NCI-H2029 treated with DMSO at 0.1 percent for 48 hours (cell line): ENCODE measurements around the gene DYDC2.
"Not testable (repeated sequence)": the region's sequence is repeated elsewhere in the genome, so short reads cannot be mapped to it uniquely, and the experiment has no call there.

Experiments
- DNase-seq: peaks from one replicate; lab custom pipeline; 2025; lab: John Stamatoyannopoulos, UW

The DYDC2 gene, protein sequence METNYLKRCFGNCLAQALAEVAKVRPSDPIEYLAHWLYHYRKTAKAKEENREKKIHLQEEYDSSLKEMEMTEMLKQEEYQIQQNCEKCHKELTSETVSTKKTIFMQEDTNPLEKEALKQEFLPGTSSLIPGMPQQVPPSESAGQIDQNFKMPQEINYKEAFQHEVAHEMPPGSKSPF

DNA sequence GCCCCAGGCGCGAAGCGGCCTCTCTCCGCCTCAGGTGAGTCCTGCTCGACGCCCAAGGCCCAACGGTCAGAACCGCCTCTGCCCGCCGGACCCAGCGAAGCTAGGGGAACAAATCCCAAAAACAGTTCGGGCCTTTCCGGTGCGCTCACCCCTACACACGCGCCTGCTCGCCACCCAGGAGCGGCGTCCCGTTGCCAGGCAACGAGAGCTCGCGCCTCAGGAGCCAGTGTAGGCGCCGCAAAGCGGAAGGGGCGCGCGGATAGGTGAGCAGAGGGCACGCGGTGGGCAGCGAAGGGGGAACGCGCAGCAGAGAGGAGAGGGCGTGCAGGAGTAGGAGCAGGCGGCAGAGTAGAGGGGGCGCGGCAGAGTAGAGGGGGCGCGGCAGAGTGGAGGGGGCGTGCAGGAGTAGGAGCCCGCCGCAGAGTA is at the start of gene DYDC2, which contains the start of gene DYDC1:
TSS of gene DYDC2 (plus strand) at position 219 of the 426 bp plus-strand sequence. CDS start 5,663 bp downstream, outside the sequence.
TSS of gene DYDC1 (minus strand) at position 193 of the 426 bp plus-strand sequence. CDS start 4,154 bp downstream, outside the sequence.
- DNase-seq, result no peak

DNA sequence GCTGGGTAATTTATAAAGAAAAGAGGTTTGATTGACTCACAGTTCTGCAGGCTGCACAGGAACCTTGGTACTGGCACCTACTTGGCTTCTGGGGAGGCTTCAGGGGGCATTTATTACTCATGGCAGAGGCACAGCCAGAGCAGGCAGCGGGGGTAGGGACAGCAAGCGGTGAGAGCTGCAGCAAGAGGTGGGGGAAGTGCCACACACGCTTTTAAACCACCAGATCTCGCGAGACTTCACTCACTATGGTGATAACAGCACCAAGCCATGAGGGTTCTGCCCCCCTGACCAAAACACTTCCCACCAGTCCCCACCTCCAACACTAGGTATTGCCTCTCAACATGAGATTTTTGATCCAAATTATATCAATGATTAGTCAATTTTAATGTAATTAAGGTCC is 43.1 kb upstream of the DYDC2 start:
- DNase-seq, result no peak

DNA sequence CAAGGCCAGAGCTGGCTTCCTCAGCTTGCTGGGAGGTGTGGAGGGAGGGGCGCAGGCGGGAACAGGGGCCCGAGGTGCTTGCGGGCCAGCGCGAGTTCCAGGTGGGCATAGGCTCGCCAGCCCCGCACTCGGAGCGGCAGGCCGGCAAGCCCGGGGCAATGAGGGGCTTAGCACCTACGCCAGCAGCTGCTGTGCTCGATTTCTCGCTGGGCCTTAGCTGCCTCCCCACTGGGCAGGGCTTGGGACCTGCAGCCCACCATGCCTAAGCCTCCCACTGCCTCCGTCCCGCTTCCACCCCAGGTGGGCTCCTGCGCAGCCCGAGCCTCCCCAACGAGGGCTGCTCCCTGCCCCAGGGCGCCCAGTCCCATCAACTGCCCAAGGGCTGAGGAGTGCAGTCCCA is 41.2 kb upstream of the DYDC2 start:
- no peak for DNase-seq

DNA sequence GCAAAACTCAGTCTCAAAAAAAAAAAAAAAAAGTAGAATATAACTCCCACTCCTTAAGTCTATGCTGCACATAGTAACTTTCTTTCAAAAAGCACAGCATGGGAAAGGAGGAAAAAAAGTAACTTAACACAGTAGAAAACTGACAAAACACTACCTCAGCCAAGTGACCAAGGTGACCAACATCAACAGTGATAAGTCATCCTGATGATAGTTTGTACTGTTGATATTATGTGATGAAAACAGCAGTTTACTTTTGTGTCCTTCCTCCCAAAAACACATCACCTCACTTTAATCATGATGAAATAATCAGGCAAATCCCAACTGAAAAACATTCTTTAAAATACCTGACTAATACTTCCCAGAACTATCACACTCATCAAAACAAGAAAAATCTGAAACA is 37.8 kb upstream of the DYDC2 start:
- DNase-seq, result no peak

DNA sequence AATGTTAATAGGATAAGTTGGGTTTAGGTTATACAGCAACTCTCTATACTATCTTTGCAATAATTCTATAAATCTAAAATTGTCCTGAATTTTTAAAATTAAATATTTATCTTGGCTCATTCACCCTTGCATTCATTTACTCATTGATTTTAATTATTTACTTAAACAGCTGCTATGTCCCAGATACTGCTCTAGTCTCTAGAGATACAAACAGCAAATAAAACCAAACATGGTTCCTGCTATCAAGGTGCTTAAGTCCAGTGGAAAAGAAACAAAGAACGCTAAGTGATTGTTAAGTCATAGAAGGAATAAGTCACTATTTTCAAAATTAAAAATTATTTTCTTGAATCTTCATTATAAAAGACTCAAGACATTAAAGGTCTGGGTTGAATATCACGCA is 37.3 kb upstream of the DYDC2 start:
- no peak for DNase-seq

DNA sequence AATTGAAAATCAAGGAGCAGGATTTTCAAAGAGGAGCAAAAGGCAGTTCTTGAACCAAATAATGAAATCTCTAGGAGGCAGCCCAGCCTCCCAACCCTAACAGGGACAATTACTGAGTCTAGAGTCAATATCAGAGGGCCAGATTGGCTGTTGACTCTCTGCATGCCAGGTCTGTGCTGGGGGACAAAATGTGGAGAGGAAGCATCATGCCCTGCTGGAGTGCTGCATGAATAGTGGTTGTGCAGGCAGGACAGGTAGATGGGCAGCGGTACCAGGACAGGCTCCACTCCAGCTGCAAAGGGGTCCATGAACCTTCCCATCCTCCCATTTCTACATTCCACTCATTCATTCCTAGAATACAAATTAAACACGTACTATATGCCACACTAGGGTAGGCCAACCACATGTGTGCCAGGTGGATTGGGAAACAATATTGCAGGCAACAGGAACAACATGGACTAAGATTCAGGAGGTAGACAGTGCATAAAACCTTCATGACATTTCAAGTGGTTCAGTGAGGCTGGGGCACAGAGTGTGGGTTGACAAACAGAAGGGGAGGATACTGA is 36.8 kb upstream of the DYDC2 start:
- DNase-seq, result no peak

DNA sequence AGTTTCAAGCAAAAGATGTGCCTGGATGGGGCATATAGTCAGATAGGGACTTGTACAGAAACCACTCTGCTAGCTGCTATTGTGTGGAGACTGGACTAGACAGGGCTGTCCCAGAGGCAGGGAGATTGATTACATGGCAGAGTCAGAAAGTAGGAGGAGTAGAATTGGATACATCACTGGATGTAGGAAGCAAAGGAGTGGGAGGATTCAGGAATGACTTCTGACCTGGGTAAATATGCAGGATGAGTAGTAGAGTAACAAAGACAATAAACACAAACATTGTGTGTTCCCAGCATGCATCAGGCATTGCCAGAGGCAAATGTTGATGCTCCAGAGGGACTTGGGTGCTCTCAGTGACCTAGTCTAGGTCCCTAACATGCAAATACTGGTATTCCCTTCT is 36.2 kb upstream of the DYDC2 start:
- no peak for DNase-seq

DNA sequence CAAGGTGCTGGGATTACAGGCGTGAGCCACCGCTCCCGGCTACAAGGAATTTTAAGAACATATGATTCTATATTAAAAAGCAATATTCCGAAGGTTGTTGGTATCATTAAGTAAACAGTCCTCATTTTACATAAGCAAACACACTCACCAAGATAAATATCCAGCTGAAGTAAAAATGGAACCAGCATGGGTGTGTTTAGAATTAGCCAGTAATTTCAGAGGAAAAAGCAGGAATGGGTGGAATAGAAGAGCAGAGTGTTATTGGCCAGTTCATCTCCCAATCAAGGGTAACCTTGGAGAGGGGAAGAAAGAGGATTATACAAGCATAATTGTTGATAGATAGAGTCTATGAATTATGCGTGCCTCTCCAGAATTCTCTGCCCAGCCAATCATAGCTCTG is 35.4 kb upstream of the DYDC2 start:
- no peak for DNase-seq

DNA sequence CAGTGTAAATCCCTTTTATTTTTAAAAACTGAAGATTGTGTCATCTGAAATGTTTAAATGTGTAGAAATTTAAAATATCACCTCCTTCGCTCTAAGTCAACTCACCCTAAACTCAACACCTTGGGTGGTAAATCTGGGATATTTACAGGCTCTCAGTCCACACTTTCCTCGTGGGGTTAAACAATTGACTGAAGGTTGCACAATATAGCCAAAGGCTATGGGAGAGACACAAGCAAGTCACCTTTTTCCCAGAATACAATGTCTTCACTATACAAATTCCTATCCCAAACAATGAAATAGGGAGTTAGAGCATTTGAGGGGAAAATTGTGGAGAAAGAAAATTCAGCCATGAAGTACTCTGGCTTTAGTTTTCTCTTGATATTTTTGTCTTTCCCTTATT is 34.4 kb upstream of the DYDC2 start:
- DNase-seq, result no peak

DNA sequence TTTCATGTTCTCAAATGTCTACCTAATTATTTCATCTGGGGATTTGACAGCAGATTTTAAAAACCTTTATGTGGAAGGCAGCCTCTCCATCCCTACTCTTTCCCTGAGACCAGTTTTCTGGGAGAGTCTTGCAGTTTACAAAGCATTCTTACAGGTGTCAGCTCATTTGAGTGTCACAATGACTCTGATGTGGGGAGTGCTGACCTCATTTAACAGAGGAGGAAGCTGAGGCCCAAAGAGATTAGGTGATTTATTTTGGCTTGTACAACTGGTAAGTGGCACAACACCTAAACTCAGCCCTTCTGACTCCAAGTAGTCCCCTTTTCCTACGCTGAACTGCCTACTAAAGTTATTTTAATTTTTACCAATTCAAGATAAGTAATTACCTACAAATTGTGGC is 33.9 kb upstream of the DYDC2 start:
- no peak for DNase-seq

DNA sequence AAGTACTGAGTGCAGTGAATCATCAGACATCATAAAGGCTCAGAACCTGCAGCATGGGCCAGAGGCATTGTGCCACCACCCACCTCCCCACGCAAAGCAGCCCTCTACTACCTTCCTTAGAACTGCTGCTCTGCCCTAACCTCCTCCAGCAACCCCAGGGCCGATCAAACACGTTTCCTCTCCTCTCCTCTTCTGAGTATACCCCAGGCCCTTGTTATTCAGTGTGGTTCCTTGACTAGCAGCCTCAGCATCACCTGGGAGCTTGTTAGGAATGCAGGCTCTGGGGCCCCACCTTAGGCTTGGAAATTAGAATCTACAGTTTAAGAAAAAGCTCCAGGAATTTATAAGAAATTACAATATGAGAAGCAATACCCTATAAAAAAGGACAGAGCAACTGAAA is 33.3 kb upstream of the DYDC2 start:
- no peak for DNase-seq

DNA sequence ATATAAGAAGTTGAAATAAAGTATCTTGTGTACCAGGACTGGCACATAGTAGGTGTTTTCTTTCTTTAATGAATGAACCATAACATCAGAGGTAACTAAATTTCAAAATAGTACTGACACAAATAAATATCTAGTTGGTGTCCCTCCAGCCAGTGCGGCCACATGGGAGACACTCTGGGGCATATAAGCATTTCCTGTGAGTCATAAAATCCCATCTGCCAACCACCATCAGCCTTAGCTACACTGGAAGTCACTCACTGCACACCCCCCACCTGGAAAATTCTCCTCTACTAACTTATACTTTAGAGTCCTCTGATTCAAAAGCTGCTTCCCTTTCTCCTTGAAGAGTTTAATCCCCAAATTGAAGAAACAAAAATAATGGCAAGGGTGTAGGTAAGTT is 32.5 kb upstream of the DYDC2 start:
- DNase-seq, result no peak

DNA sequence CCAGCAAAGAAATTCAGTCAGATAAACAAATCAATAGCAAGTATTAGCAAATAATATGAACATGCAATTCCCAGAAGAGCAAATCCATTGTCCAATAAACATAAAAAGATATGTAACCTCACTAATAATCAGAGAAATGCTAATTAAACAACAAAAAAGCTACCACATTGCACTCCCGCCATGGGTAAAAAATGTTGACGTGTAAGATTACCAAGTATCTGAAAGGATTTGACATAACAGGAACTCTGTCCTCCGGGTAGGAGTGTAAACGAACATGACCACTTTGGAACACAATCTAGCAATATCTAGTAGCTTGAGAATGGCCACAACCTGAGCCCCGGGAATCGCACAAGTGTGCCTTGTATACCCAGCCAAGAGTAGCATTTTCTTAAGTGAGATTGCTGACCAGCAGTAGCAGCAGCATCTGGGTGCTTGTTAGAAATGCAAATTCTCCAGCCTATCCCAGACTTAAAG is 31.7 kb upstream of the DYDC2 start:
- no peak for DNase-seq

DNA sequence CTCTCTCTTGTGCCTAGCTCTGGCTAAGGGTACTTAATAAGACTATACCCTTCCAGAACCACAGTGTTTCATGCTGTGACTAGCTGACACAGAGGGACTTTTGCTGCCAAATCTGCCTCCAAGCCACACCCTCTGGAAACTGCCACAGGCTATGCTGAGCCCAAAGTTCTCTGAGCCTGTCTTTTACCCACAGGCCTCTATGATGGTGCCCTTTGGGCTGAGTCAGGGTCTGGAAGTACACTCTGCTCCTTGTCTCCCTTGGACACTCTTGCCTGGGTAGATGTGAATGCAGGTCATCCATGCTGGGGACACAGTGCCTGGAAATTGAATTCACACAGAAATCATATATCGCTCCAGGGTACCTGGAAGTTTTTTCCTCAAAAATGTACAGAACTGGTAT is 22.6 kb upstream of the DYDC2 start:
- no peak for DNase-seq

DNA sequence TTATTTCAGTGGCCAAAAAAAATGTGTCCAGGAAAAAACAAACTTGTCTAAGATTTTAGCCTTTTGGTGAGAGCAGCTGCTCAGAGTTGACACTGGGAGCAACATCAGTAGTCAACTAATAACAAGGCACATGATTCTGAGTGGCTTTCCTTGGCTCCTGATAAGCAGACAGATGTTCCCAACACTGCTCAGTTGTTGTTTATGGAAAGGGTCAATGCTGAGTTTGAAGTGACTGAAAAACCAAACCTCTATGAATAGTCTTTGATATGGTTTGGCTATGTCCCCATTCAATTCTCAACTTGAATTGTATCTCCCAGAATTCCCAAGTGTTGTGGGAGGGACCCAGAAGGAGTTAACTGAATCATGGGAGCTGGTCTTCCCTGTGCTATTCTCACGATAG is 12.3 kb upstream of the DYDC2 start:
- DNase-seq, result no peak

DNA sequence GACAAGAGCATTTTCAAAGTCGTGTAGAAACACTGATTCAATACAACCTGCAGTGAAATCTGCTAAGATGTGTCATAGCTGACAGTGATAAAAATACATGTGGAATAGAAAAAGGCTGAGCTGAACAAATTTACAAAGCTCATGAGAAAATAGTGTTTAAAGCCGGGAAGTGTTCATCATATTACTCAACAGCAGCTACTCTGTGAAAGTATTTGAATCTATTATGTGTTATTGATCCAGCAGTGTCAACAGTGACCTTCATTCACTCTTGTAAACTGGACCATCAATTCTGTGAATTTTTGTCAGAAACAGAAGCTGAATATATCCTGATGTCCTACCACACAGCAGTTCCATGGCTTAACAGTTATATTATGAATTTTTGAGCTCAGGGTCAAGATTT is 11.7 kb upstream of the DYDC2 start:
- DNase-seq, result no peak

DNA sequence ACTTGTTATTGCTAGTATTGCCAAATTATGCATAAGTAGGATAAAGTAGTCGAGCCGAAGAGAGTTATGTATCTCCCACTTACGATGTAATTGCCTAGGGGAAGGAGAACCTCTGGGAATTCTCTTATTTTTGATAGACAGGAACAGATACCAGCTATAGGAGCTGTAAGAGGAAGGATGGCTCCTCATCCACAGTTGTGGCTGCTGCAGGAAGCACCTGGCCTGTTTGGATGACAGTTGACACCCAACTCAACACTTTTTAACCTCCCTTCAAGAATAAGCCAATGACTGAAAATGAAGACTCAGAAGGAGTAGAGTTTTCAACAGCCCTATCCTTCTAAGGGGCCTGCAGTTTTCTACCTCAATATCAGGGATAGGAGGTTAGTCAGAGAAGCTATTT is 6.3 kb upstream of the DYDC2 start:
- no peak for DNase-seq

DNA sequence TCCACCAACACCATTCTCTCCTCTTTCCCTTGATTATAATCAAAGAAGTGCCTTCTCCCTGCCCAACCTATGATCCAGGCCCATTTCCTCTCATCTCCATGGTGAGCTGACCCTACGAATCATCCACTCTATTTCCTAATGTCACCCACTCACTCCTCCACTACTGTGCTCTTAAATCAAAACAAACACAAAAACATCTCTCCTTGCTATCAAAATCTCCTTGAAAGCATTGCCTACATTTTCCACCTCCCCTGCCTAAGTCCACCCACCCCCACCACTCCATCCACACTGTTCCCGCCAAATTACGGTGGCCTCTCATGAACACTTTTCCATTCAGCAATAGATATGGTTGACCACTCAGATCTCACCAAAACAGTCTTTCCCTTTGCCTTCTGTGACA is 5.4 kb upstream of the DYDC2 start:
- DNase-seq, result no peak

DNA sequence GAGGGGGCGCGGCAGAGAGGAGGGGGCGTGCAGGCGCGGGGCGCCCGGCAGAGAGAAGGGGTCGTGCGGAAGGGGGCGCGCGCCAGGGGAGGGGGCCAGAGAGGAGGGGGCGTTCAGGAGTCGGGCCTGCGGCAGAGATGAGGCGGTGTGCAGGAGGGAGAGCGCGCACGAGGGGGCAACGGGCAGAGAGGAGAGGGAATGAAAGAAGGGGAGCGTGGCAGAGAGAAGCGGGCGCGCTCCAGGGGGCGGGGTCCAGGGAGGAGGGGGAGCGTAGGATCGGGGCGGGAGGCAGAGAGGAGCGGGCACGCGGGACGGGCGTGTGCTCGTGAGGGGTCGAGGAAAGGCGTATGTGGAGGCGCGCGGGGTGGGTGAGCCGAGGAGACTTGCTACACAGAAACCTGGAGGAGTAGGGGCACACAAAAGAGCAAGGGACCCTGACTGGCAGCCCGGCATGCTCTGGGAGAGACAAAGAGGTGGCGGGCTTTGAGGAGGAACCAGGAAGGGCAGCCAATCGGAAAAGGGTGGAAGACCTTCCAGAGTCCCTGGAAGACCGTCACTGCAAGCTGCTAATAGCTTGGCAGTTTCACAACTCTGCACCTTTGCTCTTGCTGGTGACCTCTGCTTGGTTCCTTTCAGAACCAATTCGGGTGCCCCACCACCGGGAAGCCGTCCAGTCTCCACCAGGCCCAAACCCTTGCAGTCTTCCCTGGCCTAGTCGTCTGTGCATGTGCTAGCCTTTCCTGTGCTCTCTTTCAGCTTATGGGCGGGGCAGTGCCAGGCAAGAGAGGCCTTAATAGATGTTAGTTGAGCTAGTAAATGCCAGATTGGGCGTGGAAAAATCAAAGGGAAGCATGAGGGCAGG is 639 bp downstream of the DYDC2 start:
- peak; percentile 33 for DNase-seq

DNA sequence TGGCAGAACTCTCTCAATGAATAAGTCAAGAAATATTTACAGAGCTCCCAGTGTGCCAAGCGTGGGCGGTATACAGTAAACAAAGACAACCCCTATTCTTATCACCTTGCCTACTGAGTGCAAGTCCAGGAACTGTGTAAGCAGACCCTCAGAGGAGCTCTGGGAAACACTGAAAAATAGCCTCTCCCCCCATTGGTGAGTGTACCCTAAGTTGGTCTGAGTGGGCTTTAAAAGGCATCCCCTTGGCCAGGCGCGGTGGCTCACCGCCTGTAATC is 1.2 kb downstream of the DYDC2 start:
- DNase-seq, result no peak

DNA sequence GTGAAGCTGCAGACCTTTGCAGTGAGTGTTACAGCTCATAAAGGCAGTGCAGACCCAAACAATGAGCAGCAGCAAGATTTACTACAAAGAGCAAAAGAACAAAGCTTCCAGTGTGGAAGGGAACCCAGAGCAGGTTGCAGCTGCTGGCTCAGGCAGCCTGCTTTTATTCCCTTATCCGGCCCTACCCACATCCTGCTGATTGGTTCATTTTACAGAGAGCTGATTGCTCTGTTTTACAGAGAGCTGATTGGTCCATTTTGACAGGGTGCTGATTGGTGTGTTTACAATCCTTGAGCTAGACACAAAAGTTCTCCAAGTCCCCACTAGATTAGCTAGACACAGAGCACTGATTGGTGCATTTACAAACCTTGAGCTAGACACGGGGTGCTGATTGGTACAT is 2.3 kb downstream of the DYDC2 start:
- DNase-seq, result not testable (repeated sequence)

DNA sequence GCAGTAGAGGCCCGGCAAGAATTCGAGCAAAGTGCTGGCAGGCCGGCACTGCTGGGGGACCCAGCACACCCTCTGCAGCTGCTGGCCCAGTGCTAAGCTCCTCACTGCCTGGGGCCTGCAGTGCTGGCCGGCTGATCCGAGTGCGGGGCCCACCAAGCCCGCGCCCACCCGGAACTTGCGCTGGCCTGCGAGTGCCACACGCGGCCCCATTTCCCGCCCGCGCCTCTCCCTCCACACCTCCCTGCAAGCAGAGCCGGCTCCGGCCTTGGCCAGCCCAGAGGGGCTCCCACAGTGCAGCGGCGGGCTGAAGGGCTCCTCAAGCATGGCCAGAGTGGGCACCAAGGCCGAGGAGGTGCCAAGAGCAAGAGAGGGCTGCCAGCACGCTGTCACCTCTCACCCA is 3.1 kb downstream of the DYDC2 start:
- DNase-seq, result no peak

DNA sequence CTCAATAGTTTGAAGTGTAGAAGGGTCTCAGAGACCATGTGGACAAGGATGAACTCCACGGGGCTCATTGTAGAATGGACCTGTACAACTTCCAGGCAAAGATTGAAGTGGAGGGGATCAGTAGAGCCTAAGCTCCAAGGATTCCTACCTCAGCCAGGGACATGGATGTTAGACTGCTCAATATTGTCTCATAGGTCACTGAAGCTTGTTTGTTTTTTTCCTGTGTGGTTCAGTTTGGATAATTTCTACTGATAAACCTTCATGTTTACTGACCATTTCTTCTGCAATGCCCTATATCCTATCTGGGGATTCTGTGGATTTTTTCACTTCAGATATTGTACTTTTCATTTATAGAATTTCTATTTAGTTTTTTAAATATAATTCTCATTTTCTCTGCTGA is 8.9 kb downstream of the DYDC2 start:
- DNase-seq, result no peak
